Activated CD8-positive, alpha-beta T cell treated with anti-CD3 and anti-CD28 coated beads for 36 hours (primary cell): ENCODE measurements around the gene CNTN2. TPM values are rescaled to one million over a fixed set of nuclear protein-coding genes. Genes with fewer than 3 reads are reported as not detected.

ENCODE experiments used
- ATAC-seq: fragments of 200-7000 bp; cut with Tn5 transposase; one replicate; pipeline ENCODE4 v1.10.0; 2021; ENCODE audit warnings: mild to moderate bottlenecking, moderate library complexity
- CTCF ChIA-PET: fragments of 350-600 bp; sonication (Branson Sonifier 250); formaldehyde crosslinking; loops from one replicate; lab custom pipeline; 2021; ENCODE audit warnings: antibody characterized with exemption; lab: Charles Lee
- POLR2A ChIA-PET: fragments of 350-600 bp; sonication (Branson Sonifier 250); formaldehyde crosslinking; loops from one replicate; lab custom pipeline; 2021; ENCODE audit warnings: antibody characterized with exemption; lab: Charles Lee
- DNase-seq: peaks from one replicate; pipeline ENCODE4 v3.0.0-alpha.2; 2020
- H3K27ac Mint-ChIP-seq: one replicate; pipeline ENCODE4 v1.8.0; 2021; ENCODE audit warnings: mild to moderate bottlenecking, mixed read lengths
- H3K27me3 Mint-ChIP-seq: one replicate; pipeline ENCODE4 v1.8.0; 2021; ENCODE audit warnings: mixed read lengths
- H3K36me3 Mint-ChIP-seq: one replicate; pipeline ENCODE4 v1.8.0; 2021; ENCODE audit warnings: low read depth, mixed read lengths
- H3K4me1 Mint-ChIP-seq: one replicate; pipeline ENCODE4 v1.8.0; 2021; ENCODE audit warnings: low read depth, mixed read lengths
- H3K4me3 Mint-ChIP-seq: one replicate; pipeline ENCODE4 v1.8.0; 2021; ENCODE audit warnings: mild to moderate bottlenecking, moderate library complexity, mixed read lengths
- H3K9me3 Mint-ChIP-seq: one replicate; pipeline ENCODE4 v1.8.0; 2021; ENCODE audit warnings: mixed read lengths
- CTCF ChIP-seq: fragments of 200-600 bp; IDR thresholded peaks from one replicate; pipeline ENCODE4 v1.8.0; 2022; ENCODE audit warnings: antibody characterized with exemption, mild to moderate bottlenecking
- intact Hi-C: fragments of 100-400 bp; cut with micrococcal nuclease; formaldehyde crosslinking; loops from one replicate; pipeline ENCODE4 v1.10.0; 2022
- total RNA-seq, 2 experiments: library from RNA; stranded (reverse); gene quantifications; one replicate each; pipeline ENCODE4 v1.2.3, GENCODE V29; 2021

Gene CNTN2
- total RNA-seq, 2 experiments from 2014 or later: not detected

GRCh38 chr1:205048382-205048781 is 5.4 kb downstream of the CNTN2 start:
- no peak for DNase-seq
- no peaks in the 10 kb centered on the region for H3K4me1 Mint-ChIP-seq
- H3K9me3 Mint-ChIP-seq: no peaks in the 10 kb centered on the region
- intact Hi-C loops: no loop called here
- POLR2A ChIA-PET: no interaction called here
- H3K4me3 Mint-ChIP-seq: no peak overlapping the region
- H3K27me3 Mint-ChIP-seq: peaks cover 20% of the 10 kb centered on the region
- no peak for ATAC-seq
- no peaks in the 10 kb centered on the region for H3K36me3 Mint-ChIP-seq
- CTCF ChIA-PET: interaction anchor here (1.5 to 2.4 kb wide), 2 partner anchors 14 to 59 kb away, joined by 4 to 11 read pairs; no protein-coding TSS in a partner anchor
- TF ChIP-seq CTCF: no peak
- no peak overlapping the region for H3K27ac Mint-ChIP-seq

GRCh38 chr1:205049479-205049878 is 6.5 kb downstream of the CNTN2 start:
- DNase-seq (no peak), ATAC-seq (no peak)
- peaks cover 12% of the 10 kb centered on the region for H3K27me3 Mint-ChIP-seq
- H3K4me1 Mint-ChIP-seq: no peaks in the 10 kb centered on the region
- ChIA-PET CTCF (interaction anchor here (1.5 to 2.0 kb wide), 2 partner anchors 12 to 60 kb away, joined by 4 to 8 read pairs; no protein-coding TSS in a partner anchor), POLR2A (no interaction called here)
- H3K9me3 Mint-ChIP-seq: no peaks in the 10 kb centered on the region
- no peaks in the 10 kb centered on the region for H3K36me3 Mint-ChIP-seq
- no peak overlapping the region for H3K4me3 Mint-ChIP-seq
- TF ChIP-seq CTCF: no peak
- intact Hi-C loops: no loop called here
- H3K27ac Mint-ChIP-seq: no peak overlapping the region

- Mint-ChIP-seq H3K27me3 (peaks cover 1% of the 10 kb centered on the region), H3K9me3 (no peaks in the 10 kb centered on the region), H3K36me3 (no peaks in the 10 kb centered on the region), H3K27ac (no peak overlapping the region), H3K4me3 (no peak overlapping the region), H3K4me1 (no peaks in the 10 kb centered on the region)
- ChIA-PET POLR2A (no interaction called here), CTCF (interaction anchor here (1.0 to 2.1 kb wide), 2 partner anchors 9 to 203 kb away, joined by 3 to 22 read pairs; no protein-coding TSS in a partner anchor)
- no peak for DNase-seq
- intact Hi-C loops: no loop called here
- no peak for TF ChIP-seq CTCF
- ATAC-seq: no peak
These were observed 9.7 kb downstream of the CNTN2 start for GRCh38 chr1:205052690-205053089.

- Mint-ChIP-seq H3K27me3 (peaks cover 1% of the 10 kb centered on the region), H3K4me1 (no peaks in the 10 kb centered on the region), H3K27ac (no peak overlapping the region), H3K9me3 (no peaks in the 10 kb centered on the region), H3K4me3 (no peak overlapping the region), H3K36me3 (no peaks in the 10 kb centered on the region)
- no peak for ATAC-seq
- intact Hi-C loops: no loop called here
- CTCF ChIA-PET: interaction anchor here (1.0 to 2.1 kb wide), 2 partner anchors 9 to 203 kb away, joined by 3 to 22 read pairs; no protein-coding TSS in a partner anchor
- POLR2A ChIA-PET: no interaction called here
- TF ChIP-seq CTCF: no peak
- no peak for DNase-seq
These were observed 10.3 kb downstream of the CNTN2 start for GRCh38 chr1:205053296-205053695.

GRCh38 chr1:205054013-205054412 is 11.0 kb downstream of the CNTN2 start:
- TF ChIP-seq CTCF: no peak
- Mint-ChIP-seq H3K36me3 (no peaks in the 10 kb centered on the region), H3K9me3 (no peaks in the 10 kb centered on the region), H3K4me1 (no peaks in the 10 kb centered on the region), H3K27me3 (no peaks in the 10 kb centered on the region), H3K4me3 (no peak overlapping the region), H3K27ac (no peak overlapping the region)
- intact Hi-C loops: no loop called here
- ATAC-seq: no peak
- CTCF ChIA-PET: no interaction called here
- no peak for DNase-seq
- POLR2A ChIA-PET: no interaction called here
